ENCODE measurements around the gene TFAP2E. TPM values are rescaled to one million over a fixed set of nuclear protein-coding genes. Genes with fewer than 3 reads are reported as not detected.
A peak's percentile ranks its signal among the peaks of the same experiment; 100 is the strongest.

TFAP2E gene
- 0.06 and 0.19 TPM in 2 replicates for total RNA-seq (2014; rRNA removed)
- 0.13 TPM for polyA plus RNA-seq (2012)

- DNase-seq (ENCODE audit: low read depth) = peak; percentile 35
Observed at GRCh38 chr1:35573198-35574124, at the start of gene TFAP2E. TFAP2E (plus strand) TSS chr1:35573314; CDS start chr1:35573578, 264 bp downstream.

- no peak for DNase-seq (ENCODE audit: low read depth)
Observed at GRCh38 chr1:35524106-35524505, 49.0 kb upstream of the TFAP2E start.

GRCh38 chr1:35530168-35530567, 42.9 kb upstream of the TFAP2E start:
- no peak for DNase-seq (ENCODE audit: low read depth)

DNA sequence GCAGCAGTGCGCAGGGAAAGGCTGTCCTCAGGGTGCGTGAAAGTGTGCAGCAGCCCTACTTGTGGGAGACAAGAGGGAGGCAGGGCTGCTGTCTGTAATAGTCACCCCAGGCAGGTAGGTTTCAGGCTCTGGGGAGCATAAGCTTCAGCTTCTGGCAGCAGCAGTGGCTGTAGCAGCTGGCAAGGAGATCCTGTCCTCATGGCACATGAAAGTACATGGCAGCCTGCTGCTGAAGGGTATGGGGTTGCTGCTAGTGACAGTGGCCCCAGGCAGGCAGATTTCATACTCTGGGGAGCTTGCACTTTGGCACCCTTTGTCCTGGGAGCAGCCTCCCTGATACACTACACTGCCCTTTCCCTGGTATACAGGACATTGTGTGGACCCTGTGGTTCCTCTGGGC, 42.2 kb upstream of the TFAP2E start:
- DNase-seq (ENCODE audit: low read depth) = no peak

DNA sequence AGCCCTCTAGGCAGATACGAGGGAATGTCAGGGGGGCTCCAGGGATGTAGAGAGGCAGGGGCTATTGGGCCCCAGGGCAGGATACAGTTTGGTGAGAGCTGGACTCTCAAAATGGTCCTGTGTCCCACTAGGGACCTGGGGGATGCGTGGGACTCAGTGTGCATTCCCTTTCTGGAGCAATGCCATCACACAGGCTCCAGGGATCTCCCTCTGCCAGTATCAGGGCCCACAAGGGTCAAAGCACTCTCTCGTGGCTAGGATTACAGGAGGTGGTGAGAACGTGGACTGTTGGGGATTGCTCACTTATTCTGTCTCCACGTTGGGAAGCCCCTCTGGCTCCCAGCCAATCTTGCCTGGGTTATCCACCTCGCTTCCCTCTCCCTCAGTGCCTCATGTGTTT, 41.7 kb upstream of the TFAP2E start:
- DNase-seq (ENCODE audit: low read depth) = no peak

GRCh38 chr1:35532497-35533223, 40.5 kb upstream of the TFAP2E start:
- DNase-seq (ENCODE audit: low read depth) = no peak

DNA sequence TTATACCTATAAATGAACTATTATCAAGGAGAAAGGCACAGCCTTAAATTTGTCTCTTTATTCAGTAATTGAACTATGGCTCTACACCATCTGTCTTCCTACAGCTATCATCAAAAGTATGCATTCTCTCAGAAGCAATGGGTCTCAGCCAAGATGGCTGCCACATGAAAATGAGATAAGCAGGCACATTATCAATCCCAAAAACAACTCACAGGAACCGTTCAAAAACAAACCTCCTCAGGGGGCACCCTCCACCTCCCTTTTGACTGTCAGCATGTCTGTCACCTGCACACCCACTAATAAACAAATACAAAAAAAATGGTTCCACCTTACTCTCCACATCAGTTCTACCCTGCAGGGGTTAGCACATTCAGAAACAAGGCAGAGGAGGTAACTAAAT, 39.5 kb upstream of the TFAP2E start:
- no peak for DNase-seq (ENCODE audit: low read depth)

- DNase-seq (ENCODE audit: low read depth) = no peak
Observed at GRCh38 chr1:35535243-35535642, 37.9 kb upstream of the TFAP2E start.

DNA sequence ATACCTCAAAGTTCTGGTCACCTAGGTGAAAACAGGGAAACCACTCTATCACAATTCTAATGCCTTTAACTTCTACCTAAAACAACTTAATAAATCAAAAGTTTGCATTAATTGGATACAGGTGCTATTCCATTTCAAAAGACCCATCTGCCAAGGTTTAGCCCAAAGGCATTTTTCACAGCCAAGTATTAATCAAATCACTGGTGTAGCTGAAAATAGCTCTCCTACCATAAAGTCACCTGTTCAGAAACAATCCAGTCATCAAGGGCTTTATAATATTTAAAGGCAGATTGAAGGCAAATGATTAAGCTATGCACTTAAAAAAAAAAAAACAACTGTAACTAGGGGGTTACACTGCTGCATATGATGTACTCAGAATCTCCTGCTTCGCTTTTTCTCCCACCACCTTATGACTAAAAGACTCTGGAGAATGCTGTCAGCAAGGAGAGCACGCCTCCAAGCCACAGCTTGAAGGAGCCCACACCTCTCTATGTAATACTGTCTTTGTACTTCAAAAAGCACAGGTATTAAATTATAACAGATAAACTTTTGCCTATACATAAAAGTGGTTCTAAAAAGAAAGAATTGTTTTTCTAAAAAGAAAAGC, 36.5 kb upstream of the TFAP2E start:
- no peak for DNase-seq (ENCODE audit: low read depth)

DNA sequence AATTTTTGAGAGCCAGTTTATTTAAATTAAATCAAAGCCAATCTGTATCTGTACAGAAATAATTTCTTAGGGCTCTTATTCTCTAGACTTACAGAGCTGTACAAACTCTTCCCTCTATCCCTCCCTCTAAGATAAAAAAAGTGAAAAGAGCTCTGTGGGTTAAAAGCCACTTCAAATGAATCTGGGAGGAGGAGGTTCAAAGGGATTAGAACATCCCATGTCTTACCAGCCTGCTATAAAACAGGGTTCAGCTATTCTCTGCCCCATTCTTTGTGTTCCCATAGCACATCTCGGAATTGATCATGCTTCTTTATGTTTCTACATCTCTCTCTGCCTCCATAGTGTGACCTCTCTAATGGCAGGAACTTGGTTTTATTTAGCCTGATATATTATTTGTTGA, 35.3 kb upstream of the TFAP2E start:
- no peak for DNase-seq (ENCODE audit: low read depth)

GRCh38 chr1:35539073-35539823, 33.9 kb upstream of the TFAP2E start:
- DNase-seq (ENCODE audit: low read depth) = peak; percentile 59

- peak; percentile 34 for DNase-seq (ENCODE audit: low read depth)
Observed at GRCh38 chr1:35539824-35540261, 33.3 kb upstream of the TFAP2E start.

- DNase-seq (ENCODE audit: low read depth) = peak; percentile 72
Observed at GRCh38 chr1:35544976-35545375, 28.1 kb upstream of the TFAP2E start.

DNA sequence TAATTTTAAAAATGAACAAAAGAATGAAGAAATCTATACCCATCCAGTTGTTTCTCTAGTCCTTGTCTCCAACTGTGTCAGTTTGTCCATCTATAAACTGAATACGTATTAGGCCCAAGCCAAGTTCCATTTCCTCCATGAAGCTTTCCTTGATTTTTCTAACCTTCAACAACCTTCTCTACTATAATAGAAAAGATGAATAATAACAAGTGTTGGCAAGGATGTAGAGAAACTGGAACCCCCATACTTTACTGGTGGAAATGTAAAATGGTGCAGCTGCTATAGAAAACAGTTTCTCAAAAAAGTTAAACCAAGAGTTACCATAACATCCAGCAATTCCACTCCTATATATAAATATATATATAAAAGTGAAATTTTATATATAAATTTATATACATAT, 26.5 kb upstream of the TFAP2E start:
- DNase-seq (ENCODE audit: low read depth) = no peak

- DNase-seq (ENCODE audit: low read depth) = no peak
Observed at GRCh38 chr1:35553851-35554250, 19.3 kb upstream of the TFAP2E start.

- DNase-seq (ENCODE audit: low read depth) = no peak
Observed at GRCh38 chr1:35554266-35555211, 18.6 kb upstream of the TFAP2E start.

- DNase-seq (ENCODE audit: low read depth) = no peak
Observed at GRCh38 chr1:35555212-35555584, 17.9 kb upstream of the TFAP2E start.

- DNase-seq (ENCODE audit: low read depth) = peak; percentile 94
Observed at GRCh38 chr1:35555601-35556477, 17.3 kb upstream of the TFAP2E start.

GRCh38 chr1:35556484-35557117, 16.5 kb upstream of the TFAP2E start:
- DNase-seq (ENCODE audit: low read depth) = no peak

Data from LHCN-M2 (cell line).